ENCODE measurements around the gene CNTD1.
"Not testable (repeated sequence)": the region's sequence is repeated elsewhere in the genome, so short reads cannot be mapped to it uniquely, and the experiment has no call there.

Gene CNTD1

GRCh38 chr17:42798383-42799380 is at the start of gene CNTD1, which contains the start of gene COA3:
Gene CNTD1, plus strand, starts transcription at chr17:42798861. Its CDS starts 207 bp downstream, at chr17:42799068.
Gene COA3, minus strand, starts transcription at chr17:42798704. Its CDS starts 23 bp downstream, at chr17:42798681.
- peak; percentile 12 for DNase-seq

GRCh38 chr17:42748908-42749798 is 49.5 kb upstream of the CNTD1 start:
- no peak for DNase-seq

GRCh38 chr17:42750739-42751344 is 47.8 kb upstream of the CNTD1 start:
- no peak for DNase-seq

GRCh38 chr17:42751628-42752027 is 47.0 kb upstream of the CNTD1 start:
- no peak for DNase-seq

GRCh38 chr17:42754782-42755181 is 43.9 kb upstream of the CNTD1 start:
- DNase-seq: no peak

GRCh38 chr17:42759982-42760651 is 38.5 kb upstream of the CNTD1 start:
- DNase-seq: no peak

GRCh38 chr17:42760652-42761581 is 37.7 kb upstream of the CNTD1 start, which contains the start of gene RAMP2:
Gene RAMP2, plus strand, starts transcription at chr17:42761227. Its CDS starts 35 bp downstream, at chr17:42761262.
- DNase-seq: no peak

- no peak for DNase-seq
Measured at GRCh38 chr17:42761638-42762037, 37.0 kb upstream of the CNTD1 start.

GRCh38 chr17:42766124-42766523 is 32.5 kb upstream of the CNTD1 start:
- DNase-seq: no peak

GRCh38 chr17:42767512-42767911 is 31.1 kb upstream of the CNTD1 start:
- DNase-seq: no peak

GRCh38 chr17:42768006-42768405 is 30.7 kb upstream of the CNTD1 start:
- DNase-seq: not testable (repeated sequence)

- not testable (repeated sequence) for DNase-seq
Measured at GRCh38 chr17:42769964-42770363, 28.7 kb upstream of the CNTD1 start.

GRCh38 chr17:42772945-42773289 is 25.7 kb upstream of the CNTD1 start:
- no peak for DNase-seq

- DNase-seq: no peak
Measured at GRCh38 chr17:42773290-42774035, 25.2 kb upstream of the CNTD1 start, which contains the start of gene VPS25. Gene VPS25, plus strand, starts transcription at chr17:42773449. Its CDS starts 27 bp downstream, at chr17:42773476.

GRCh38 chr17:42774066-42774745 is 24.5 kb upstream of the CNTD1 start:
- no peak for DNase-seq

GRCh38 chr17:42775534-42776098 is 23.0 kb upstream of the CNTD1 start:
- no peak for DNase-seq

- no peak for DNase-seq
Measured at GRCh38 chr17:42778570-42778969, 20.1 kb upstream of the CNTD1 start.

- no peak for DNase-seq
Measured at GRCh38 chr17:42779304-42779935, 19.2 kb upstream of the CNTD1 start.
